H1 (cell line): ENCODE measurements around the gene SH3TC2. TPM values are rescaled to one million over a fixed set of nuclear protein-coding genes. Genes with fewer than 3 reads are reported as not detected.

Source experiments
- CTCF ChIA-PET: fragments of 300-600 bp; sonication (Branson Sonifier 250); formaldehyde crosslinking; loops from one replicate; lab custom pipeline; 2021; ENCODE audit not compliant: partially characterized antibody; lab: Charles Lee
- POLR2A ChIA-PET: fragments of 300-600 bp; sonication (Branson Sonifier 250); formaldehyde crosslinking; loops from one replicate; lab custom pipeline; 2021; ENCODE audit warnings: inconsistent platforms; ENCODE audit not compliant: partially characterized antibody; lab: Charles Lee
- DNase-seq, 2 experiments: peaks; one replicate each; pipeline versions ENCODE4 v3.0.0 to v3.0.0-alpha.2; 2010 to 2022; ENCODE audit warnings: low spot score in 2 of 2, low read depth in 1 of 2, mixed read lengths in 1 of 2
- FAIRE-seq: peaks from 2 replicates; lab custom pipeline; 2011; peaks lifted over from hg19 to GRCh38; lab: Jason Lieb, UNC
- H2AFZ ChIP-seq: 2 replicates; pipeline ENCODE4 v1.8.1; 2012; ENCODE audit warnings: low read length, inconsistent platforms
- H2AK5ac ChIP-seq: 2 replicates; pipeline ENCODE4 v1.6.1; 2013; ENCODE audit warnings: low read depth, low read length
- H2BK120ac ChIP-seq: replicated peaks from 2 replicates; pipeline ENCODE3; 2013; ENCODE audit warnings: low read depth, low read length, inconsistent platforms
- H2BK12ac ChIP-seq: 2 replicates; pipeline ENCODE4 v1.6.1; 2013; ENCODE audit warnings: low read depth, low read length
- H2BK15ac ChIP-seq: 2 replicates; pipeline ENCODE4 v1.6.1; 2013; ENCODE audit warnings: low read length
- H2BK20ac ChIP-seq: 2 replicates; pipeline ENCODE4 v1.6.1; 2013; ENCODE audit warnings: low read length
- H2BK5ac ChIP-seq: 2 replicates; pipeline ENCODE4 v1.6.1; 2013; ENCODE audit warnings: low read depth, low read length
- H3K14ac ChIP-seq: 2 replicates; pipeline ENCODE4 v1.6.1; 2013; ENCODE audit warnings: inconsistent platforms; ENCODE audit not compliant: insufficient read length
- H3K18ac ChIP-seq: 2 replicates; pipeline ENCODE4 v1.6.1; 2013; ENCODE audit warnings: low read length; ENCODE audit errors: extremely low read depth
- H3K23ac ChIP-seq: 2 replicates; pipeline ENCODE4 v1.6.1; 2013; ENCODE audit warnings: inconsistent platforms; ENCODE audit not compliant: insufficient read length
- H3K23me2 ChIP-seq: 2 replicates; pipeline ENCODE4 v1.6.1; 2013; ENCODE audit warnings: low read depth, low read length
- H3K27ac ChIP-seq: 2 replicates; pipeline ENCODE4 v1.6.1; 2011; ENCODE audit warnings: low read depth, low read length, inconsistent platforms
- H3K27me3 ChIP-seq, 4 experiments: replicated peaks in 1 of 4; 1 replicate in 1 of 4; 2 replicates in 3 of 4; pipeline versions ENCODE4 v1.6.1 to v1.8.1; 2011 to 2013; ENCODE audit warnings: low read length in 3 of 4, mild to moderate bottlenecking in 3 of 4, inconsistent platforms in 2 of 4, mixed read lengths in 2 of 4, moderate library complexity in 1 of 4; ENCODE audit not compliant: control insufficient read depth in 3 of 4, insufficient read depth in 3 of 4; ENCODE audit errors: extremely low read depth in 1 of 4
- H3K36me3 ChIP-seq, 4 experiments: 2 replicates each; pipeline versions ENCODE4 v1.6.1 to v1.8.1; 2011 to 2013; ENCODE audit warnings: mild to moderate bottlenecking in 4 of 4, low read length in 3 of 4, moderate library complexity in 2 of 4, control low read depth in 1 of 4, inconsistent platforms in 1 of 4; ENCODE audit not compliant: insufficient read depth in 4 of 4, control insufficient read depth in 2 of 4
- H3K4ac ChIP-seq: replicated peaks from 2 replicates; pipeline ENCODE3; 2013; ENCODE audit warnings: low read length, low read depth, mixed read lengths, inconsistent platforms; ENCODE audit not compliant: insufficient read length
- H3K4me1 ChIP-seq, 4 experiments: replicated peaks in 1 of 4; 1 replicate in 1 of 4; 2 replicates in 3 of 4; pipeline versions ENCODE4 v1.6.1 to v1.8.1; 2011 to 2013; ENCODE audit warnings: low read length in 3 of 4, inconsistent platforms in 2 of 4, mixed read lengths in 1 of 4; ENCODE audit not compliant: insufficient read depth in 4 of 4, control insufficient read depth in 3 of 4
- H3K4me2 ChIP-seq, 2 experiments: 2 replicates each; pipeline versions ENCODE4 v1.6.1 to v1.8.1; 2011 to 2013; ENCODE audit warnings: low read depth in 2 of 2, low read length in 2 of 2, control low read depth in 1 of 2, inconsistent platforms in 1 of 2, mild to moderate bottlenecking in 1 of 2; ENCODE audit not compliant: insufficient read depth in 1 of 2
- H3K4me3 ChIP-seq, 4 experiments: fragments of 200-600, 300-600 bp in 1 of 4; sonication (generic), shearing (Covaris generic), sonication (Bioruptor Twin) in 1 of 4; 2 replicates each; pipeline versions ENCODE4 v1.5.1 to v1.8.1; 2011 to 2016; ENCODE audit warnings: low read length in 4 of 4, low read depth in 3 of 4, control low read depth in 2 of 4, inconsistent platforms in 2 of 4, mild to moderate bottlenecking in 2 of 4, mixed read lengths in 1 of 4, moderate library complexity in 1 of 4; ENCODE audit not compliant: insufficient read depth in 2 of 4; ENCODE audit errors: extremely low read depth in 1 of 4
- H3K56ac ChIP-seq: replicated peaks from 2 replicates; pipeline ENCODE3; 2013; ENCODE audit warnings: low read depth, mild to moderate bottlenecking, mixed read lengths, low read length, inconsistent platforms; ENCODE audit not compliant: insufficient read length
- H3K79me1 ChIP-seq: 2 replicates; pipeline ENCODE4 v1.6.1; 2013; ENCODE audit warnings: low read depth, low read length, control low read depth
- H3K79me2 ChIP-seq, 2 experiments: 2 replicates each; pipeline versions ENCODE4 v1.6.1 to v1.8.1; 2012 to 2013; ENCODE audit warnings: low read length in 2 of 2, mild to moderate bottlenecking in 2 of 2, inconsistent platforms in 1 of 2; ENCODE audit not compliant: insufficient read depth in 2 of 2, control insufficient read depth in 1 of 2
- H3K9ac ChIP-seq, 4 experiments: replicated peaks in 1 of 4; 1 replicate in 1 of 4; 2 replicates in 3 of 4; pipeline versions ENCODE4 v1.6.1 to v1.8.1; 2011 to 2013; ENCODE audit warnings: low read depth in 3 of 4, low read length in 3 of 4, control low read depth in 2 of 4, mild to moderate bottlenecking in 2 of 4, moderate library complexity in 2 of 4, inconsistent platforms in 1 of 4; ENCODE audit errors: extremely low read depth in 1 of 4
- H3K9me3 ChIP-seq, 2 experiments: 2 replicates each; pipeline versions ENCODE4 v1.6.1 to v1.8.1; 2012 to 2013; ENCODE audit warnings: mild to moderate bottlenecking in 2 of 2, moderate library complexity in 2 of 2, control low read depth in 1 of 2, inconsistent platforms in 1 of 2, low read depth in 1 of 2, low read length in 1 of 2, mixed read lengths in 1 of 2; ENCODE audit not compliant: insufficient read depth in 2 of 2
- H4K20me1 ChIP-seq, 2 experiments: replicated peaks in 1 of 2; 2 replicates each; pipeline versions ENCODE3 to v1.8.1; 2011 to 2013; ENCODE audit warnings: inconsistent platforms in 2 of 2, low read length in 2 of 2, mild to moderate bottlenecking in 1 of 2; ENCODE audit not compliant: insufficient read depth in 2 of 2, control insufficient read depth in 1 of 2
- H4K5ac ChIP-seq: 2 replicates; pipeline ENCODE4 v1.6.1; 2013; ENCODE audit warnings: low read length, low read depth, mixed read lengths, inconsistent platforms; ENCODE audit not compliant: insufficient read length
- H4K8ac ChIP-seq: 2 replicates; pipeline ENCODE4 v1.8.0; 2013; ENCODE audit warnings: mild to moderate bottlenecking, moderate library complexity, low read length, inconsistent platforms; ENCODE audit not compliant: insufficient read depth; ENCODE audit errors: extremely low read depth
- H4K91ac ChIP-seq: replicated peaks from 2 replicates; pipeline ENCODE3; 2013; ENCODE audit warnings: low read length, mixed read lengths, inconsistent platforms; ENCODE audit not compliant: insufficient read length
- CTCF ChIP-seq, 3 experiments: IDR thresholded peaks; 1 replicate in 2 of 3; 2 replicates in 1 of 3; pipeline versions ENCODE4 v1.5.1 to v1.6.1; 2011; ENCODE audit warnings: low read length in 3 of 3, mild to moderate bottlenecking in 3 of 3, inconsistent platforms in 2 of 3, low read depth in 1 of 3, moderate library complexity in 1 of 3; ENCODE audit not compliant: insufficient read depth in 1 of 3; ENCODE audit errors: control extremely low read depth in 1 of 3
- GABPA ChIP-seq: IDR thresholded peaks from 2 replicates; pipeline ENCODE4 v1.6.1; 2011; ENCODE audit warnings: mild to moderate bottlenecking, low read length, moderate library complexity, borderline replicate concordance; ENCODE audit not compliant: insufficient read depth
- GTF2F1 ChIP-seq: IDR thresholded peaks from 2 replicates; pipeline ENCODE4 v1.6.1; 2012; ENCODE audit warnings: low read depth, low read length, improper control_type of control experiment, borderline replicate concordance
- JUN ChIP-seq: IDR thresholded peaks from 2 replicates; pipeline ENCODE4 v1.6.1; 2011; ENCODE audit warnings: low read depth, mild to moderate bottlenecking, improper control_type of control experiment, low read length
- KDM1A ChIP-seq: fragments of 200-600, 300-600 bp; sonication (generic); IDR thresholded peaks from 2 replicates; pipeline ENCODE4 v1.7.1; 2016; ENCODE audit warnings: mild to moderate bottlenecking, low read length, borderline replicate concordance
- MAX ChIP-seq: IDR thresholded peaks from 2 replicates; pipeline ENCODE4 v1.6.1; 2012; ENCODE audit warnings: inconsistent platforms
- RNF2 ChIP-seq: fragments of 200-900, 300-1000 bp; sonication (generic); IDR thresholded peaks from 2 replicates; pipeline ENCODE4 v1.7.1; 2016; ENCODE audit warnings: borderline replicate concordance, low read depth, mild to moderate bottlenecking, antibody characterized with exemption, low read length; ENCODE audit not compliant: poor library complexity, severe bottlenecking; ENCODE audit errors: missing control alignments
- SP1 ChIP-seq: IDR thresholded peaks from 2 replicates; pipeline ENCODE4 v1.6.1; 2011; ENCODE audit warnings: low read depth, low read length
- USF2 ChIP-seq: IDR thresholded peaks from 2 replicates; pipeline ENCODE4 v1.6.1; 2011; ENCODE audit warnings: low read length, improper control_type of control experiment
- polyA plus RNA-seq, 7 experiments: library from polyadenylated mRNA; depleted of rRNA in 3 of 7; stranded (reverse) in 5 of 7; unstranded in 2 of 7; fragments of >200 nt in 5 of 7; fragments of 200-250 nt in 2 of 7; gene quantifications; 1 replicate in 5 of 7; 2 replicates in 1 of 7; 4 replicates in 1 of 7; pipeline versions ENCODE4 v1.2.1 to v1.2.3, GENCODE V29; 2011 to 2013; ENCODE audit warnings: missing spikeins in 2 of 7, mixed read lengths in 2 of 7
- total RNA-seq: library from RNA; stranded (reverse); fragmentation: NEBNext Ultra II Directional; extraction: Animal tissue kit (Norgen Biotek cat#: 25700); gene quantifications from 2 replicates; pipeline ENCODE4 v1.2.1, GENCODE V29; 2021
- TF ChIP-seq, protein P1 (sequence below): IDR thresholded peaks from 2 replicates; pipeline ENCODE4 v1.6.1; 2012; ENCODE audit warnings: inconsistent platforms

The SH3TC2 gene
- total and polyA plus RNA-seq, 2 of the 8 experiments (the other 6 are each of a cell fraction or from before 2014, with no cell fraction given), result 0.11 to 0.80 TPM

DNA sequence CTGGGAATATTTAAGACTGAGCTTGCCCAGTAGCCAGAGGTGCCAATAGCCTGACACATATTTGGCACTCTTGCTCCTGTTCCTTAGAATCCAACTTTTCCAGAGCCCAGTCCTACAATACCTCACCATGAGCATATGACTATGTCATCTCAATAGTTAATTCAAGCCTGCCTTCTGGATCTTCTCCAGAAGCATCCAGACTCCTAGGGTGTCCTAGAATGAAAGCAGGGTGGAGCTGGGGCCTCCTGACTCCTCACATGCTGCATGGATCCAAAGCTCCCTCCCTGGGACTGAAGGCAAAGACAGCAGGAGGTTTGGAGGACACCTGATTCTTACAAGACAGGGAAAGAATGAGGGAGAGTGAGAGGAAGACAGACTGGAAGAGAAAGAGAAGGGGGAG, 37.9 kb downstream of the SH3TC2 start:
- POLR2A ChIA-PET, result no interaction called here
- TF ChIP-seq MAX, result no peak
- TF ChIP-seq USF2, result no peak
- no peak for TF ChIP-seq JUN
- no peak for TF ChIP-seq GABPA
- TF ChIP-seq, protein P1, sequence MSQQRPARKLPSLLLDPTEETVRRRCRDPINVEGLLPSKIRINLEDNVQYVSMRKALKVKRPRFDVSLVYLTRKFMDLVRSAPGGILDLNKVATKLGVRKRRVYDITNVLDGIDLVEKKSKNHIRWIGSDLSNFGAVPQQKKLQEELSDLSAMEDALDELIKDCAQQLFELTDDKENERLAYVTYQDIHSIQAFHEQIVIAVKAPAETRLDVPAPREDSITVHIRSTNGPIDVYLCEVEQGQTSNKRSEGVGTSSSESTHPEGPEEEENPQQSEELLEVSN, result no peak
- no peak for TF ChIP-seq GTF2F1
- no peak for TF ChIP-seq RNF2
- no peak for TF ChIP-seq SP1
- no peak for TF ChIP-seq CTCF (IDR thresholded peaks at IDR 0.05; ENCODE audit: control extremely low read depth in 1 of 3, insufficient read depth in 1 of 3, low read depth in 1 of 3, low read length in 3 of 3)
- TF ChIP-seq KDM1A, result no peak

More for the DNA sequence above, 37.9 kb downstream of the SH3TC2 start:
- no peak overlapping the region for H4K5ac ChIP-seq
- H3K4me3 ChIP-seq, result no peak overlapping the region
- no peaks in the 10 kb centered on the region for H3K4me1 ChIP-seq
- FAIRE-seq, result no peak
- no peak overlapping the region for H2AK5ac ChIP-seq
- no peak overlapping the region for H2BK12ac ChIP-seq
- H3K79me2 ChIP-seq, result no peaks in the 10 kb centered on the region
- H3K79me1 ChIP-seq, result no peaks in the 10 kb centered on the region
- no peaks in the 10 kb centered on the region for H3K36me3 ChIP-seq
- no peak overlapping the region for H3K14ac ChIP-seq
- no peak overlapping the region for H2AFZ ChIP-seq
- no peak overlapping the region for H2BK20ac ChIP-seq
- DNase-seq, result no peak
- no peak overlapping the region for H3K27ac ChIP-seq
- no peak overlapping the region for H2BK15ac ChIP-seq
- no peak overlapping the region for H2BK5ac ChIP-seq
- no peaks in the 10 kb centered on the region for H4K20me1 ChIP-seq
- H3K23ac ChIP-seq, result no peak overlapping the region
- no peak overlapping the region for H2BK120ac ChIP-seq
- CTCF ChIA-PET, result interaction anchor here (0.6 to 17.3 kb wide), 9 partner anchors 10 to 802 kb away, joined by 3 to 444 read pairs (median 7); no protein-coding TSS in a partner anchor
- no peak overlapping the region for H3K4me2 ChIP-seq
- no peaks in the 10 kb centered on the region for H3K23me2 ChIP-seq
- H3K18ac ChIP-seq, result no peak overlapping the region
- no peak overlapping the region for H3K56ac ChIP-seq
- no peak overlapping the region for H3K4ac ChIP-seq
- H3K9ac ChIP-seq, result no peak overlapping the region
- no peak overlapping the region for H4K8ac ChIP-seq
- no peaks in the 10 kb centered on the region for H3K27me3 ChIP-seq
- H3K9me3 ChIP-seq, result no peaks in the 10 kb centered on the region; a peak in 1 of 4 replicates
- H4K91ac ChIP-seq, result no peak overlapping the region
